HG03520 (cell line): ENCODE data around the gene TUSC2.
"Not testable (repeated sequence)": the region's sequence is repeated elsewhere in the genome, so short reads cannot be mapped to it uniquely, and the experiment has no call there.

Source experiments
- ATAC-seq: cut with Tn5 transposase; IDR thresholded peaks from one replicate; pipeline ENCODE4 v1.9.1; 2021; ENCODE audit warnings: mild to moderate bottlenecking, moderate library complexity; ENCODE audit not compliant: unreplicated experiment

TUSC2 gene

GRCh38 chr3:50297384-50297775 lies 30.6 kb downstream of the TUSC2 start:
- no peak for ATAC-seq

GRCh38 chr3:50296721-50297383 lies 31.2 kb downstream of the TUSC2 start:
- ATAC-seq: no peak

GRCh38 chr3:50295553-50296431 lies 32.2 kb downstream of the TUSC2 start:
- ATAC-seq: no peak

- ATAC-seq: no peak
Measured at GRCh38 chr3:50294492-50295403, 33.3 kb downstream of the TUSC2 start.

- ATAC-seq: no peak
Measured at GRCh38 chr3:50294089-50294488, 33.9 kb downstream of the TUSC2 start.

GRCh38 chr3:50293079-50293801 lies 34.8 kb downstream of the TUSC2 start:
- ATAC-seq: no peak

GRCh38 chr3:50292159-50293078 lies 35.6 kb downstream of the TUSC2 start, which contains the start of gene IFRD2:
Gene IFRD2, minus strand, starts transcription at chr3:50292429. Its CDS starts 155 bp downstream, at chr3:50292274.
- ATAC-seq: peak; percentile 91

- no peak for ATAC-seq
Measured at GRCh38 chr3:50290161-50290641, 37.8 kb downstream of the TUSC2 start.

GRCh38 chr3:50289130-50289529 lies 38.9 kb downstream of the TUSC2 start:
- no peak for ATAC-seq

GRCh38 chr3:50288387-50289007 lies 39.5 kb downstream of the TUSC2 start:
- no peak for ATAC-seq

GRCh38 chr3:50287262-50287661 lies 40.8 kb downstream of the TUSC2 start:
- ATAC-seq: no peak

- ATAC-seq: no peak
Measured at GRCh38 chr3:50286322-50287227, 41.4 kb downstream of the TUSC2 start.

GRCh38 chr3:50284121-50284520 lies 43.9 kb downstream of the TUSC2 start:
- not testable (repeated sequence) for ATAC-seq

- ATAC-seq: no peak
Measured at GRCh38 chr3:50279255-50280016, 48.6 kb downstream of the TUSC2 start.

- ATAC-seq: no peak
Measured at GRCh38 chr3:50278880-50279224, 49.2 kb downstream of the TUSC2 start, which contains the start of gene LSMEM2. Gene LSMEM2, plus strand, starts transcription at chr3:50279087. Its CDS starts 27 bp downstream, at chr3:50279114.

- no peak for ATAC-seq
Measured at GRCh38 chr3:50278123-50278879, 49.7 kb downstream of the TUSC2 start.
